HUES6 (cell line): ENCODE results near the gene BRWD1.
"Not testable (repeated sequence)": the region's sequence is repeated elsewhere in the genome, so short reads cannot be mapped to it uniquely, and the experiment has no call there.

Experiments used
- H3K27ac ChIP-seq: 2 replicates; pipeline ENCODE4 v1.7.0; 2013; ENCODE audit warnings: low read depth, mild to moderate bottlenecking, low read length, inconsistent platforms
- H3K27me3 ChIP-seq: 2 replicates; pipeline ENCODE4 v1.6.1; 2013; ENCODE audit warnings: low read length; ENCODE audit not compliant: control insufficient read depth, insufficient read depth
- H3K36me3 ChIP-seq: 2 replicates; pipeline ENCODE4 v1.6.1; 2013; ENCODE audit warnings: low read length; ENCODE audit not compliant: control insufficient read depth, insufficient read depth
- H3K4me1 ChIP-seq: 2 replicates; pipeline ENCODE4 v1.6.1; 2013; ENCODE audit warnings: low read length; ENCODE audit not compliant: control insufficient read depth, insufficient read depth
- H3K4me3 ChIP-seq: 2 replicates; pipeline ENCODE4 v1.5.1; 2013; ENCODE audit warnings: low read depth, low read length
- H3K9ac ChIP-seq: one replicate; pipeline ENCODE4 v1.6.1; 2013; ENCODE audit warnings: mild to moderate bottlenecking, low read length
- H3K9me3 ChIP-seq: 2 replicates; pipeline ENCODE4 v1.6.1; 2013; ENCODE audit warnings: low read depth, low read length; ENCODE audit not compliant: control insufficient read depth, insufficient read depth

BRWD1 gene

GRCh38 chr21:39150877-39151276 lies 162.6 kb downstream of the BRWD1 start:
- Histone ChIP-seq H3K27me3 (no peaks in the 10 kb centered on the region), H3K4me3 (no peak overlapping the region), H3K9ac (no peak overlapping the region), H3K4me1 (no peaks in the 10 kb centered on the region), H3K27ac (no peak overlapping the region), H3K9me3 (peaks cover 9% of the 10 kb centered on the region), H3K36me3 (no peaks in the 10 kb centered on the region)

DNA sequence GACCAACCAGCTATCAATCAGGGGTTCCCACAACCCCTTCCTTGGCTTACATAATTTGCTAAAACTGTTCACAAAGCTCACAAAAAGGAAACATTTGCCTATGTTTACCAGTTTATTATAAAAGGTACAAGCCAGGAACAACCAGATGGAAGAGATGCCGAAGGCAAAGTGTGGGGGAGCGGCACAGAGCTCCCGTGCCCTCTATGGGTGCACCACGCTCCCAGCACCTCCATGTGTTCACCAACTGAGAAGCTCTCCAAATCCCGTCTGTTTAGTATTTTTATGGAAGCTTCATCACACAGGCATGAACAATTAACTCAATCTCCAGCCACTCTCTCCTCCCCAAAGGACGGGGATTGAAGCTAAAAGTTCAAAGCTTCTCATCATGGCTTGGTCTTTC lies 163.1 kb downstream of the BRWD1 start:
- H3K9me3 ChIP-seq, result peaks cover 3% of the 10 kb centered on the region; the same call in 1 of the 2 replicates
- H3K9ac ChIP-seq, result no peak overlapping the region
- no peaks in the 10 kb centered on the region for H3K27me3 ChIP-seq
- no peak overlapping the region for H3K27ac ChIP-seq
- no peak overlapping the region for H3K4me3 ChIP-seq
- H3K36me3 ChIP-seq, result no peaks in the 10 kb centered on the region
- no peaks in the 10 kb centered on the region for H3K4me1 ChIP-seq

- no peak overlapping the region for H3K27ac ChIP-seq
- no peak overlapping the region for H3K4me3 ChIP-seq
- H3K27me3 ChIP-seq, result no peaks in the 10 kb centered on the region
- H3K36me3 ChIP-seq, result no peaks in the 10 kb centered on the region
- H3K9me3 ChIP-seq, result no peaks in the 10 kb centered on the region
- no peak overlapping the region for H3K9ac ChIP-seq
- H3K4me1 ChIP-seq, result no peaks in the 10 kb centered on the region
These were observed 163.6 kb downstream of the BRWD1 start for GRCh38 chr21:39149882-39150281.

GRCh38 chr21:39148975-39149374 lies 164.5 kb downstream of the BRWD1 start:
- Histone ChIP-seq H3K27me3 (no peaks in the 10 kb centered on the region), H3K27ac (no peak overlapping the region), H3K36me3 (no peaks in the 10 kb centered on the region), H3K4me1 (no peaks in the 10 kb centered on the region), H3K4me3 (no peak overlapping the region), H3K9ac (no peak overlapping the region), H3K9me3 (no peaks in the 10 kb centered on the region)

DNA sequence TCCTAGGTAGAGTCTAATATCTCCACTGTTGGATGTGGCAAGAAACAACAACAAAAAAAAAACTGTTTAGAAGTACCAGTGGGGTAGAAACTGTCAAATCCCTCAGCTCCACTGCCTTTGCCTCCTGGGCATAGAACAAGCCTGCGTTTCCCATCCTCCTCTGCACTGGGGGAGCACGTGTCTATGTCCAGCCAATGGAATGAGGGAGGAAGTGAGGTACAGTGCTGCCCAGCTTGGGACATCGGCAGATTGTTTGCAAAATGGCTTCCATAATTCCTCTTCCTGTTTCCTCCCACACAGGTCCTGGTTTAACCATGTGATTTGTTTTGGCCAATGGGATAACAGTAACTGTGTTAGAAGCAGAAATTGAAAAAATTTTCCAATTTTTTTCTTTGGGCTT lies 169.2 kb downstream of the BRWD1 start:
- Histone ChIP-seq H3K9ac (no peak overlapping the region), H3K36me3 (no peaks in the 10 kb centered on the region), H3K9me3 (no peaks in the 10 kb centered on the region), H3K27ac (no peak overlapping the region), H3K4me1 (no peaks in the 10 kb centered on the region), H3K4me3 (no peak overlapping the region), H3K27me3 (no peaks in the 10 kb centered on the region)

GRCh38 chr21:39142972-39143371 lies 170.5 kb downstream of the BRWD1 start:
- Histone ChIP-seq H3K9ac (no peak overlapping the region), H3K4me3 (no peak overlapping the region), H3K27ac (no peak overlapping the region), H3K36me3 (no peaks in the 10 kb centered on the region), H3K27me3 (no peaks in the 10 kb centered on the region), H3K4me1 (peaks cover 5% of the 10 kb centered on the region; the same call in 1 of the 2 replicates), H3K9me3 (no peaks in the 10 kb centered on the region)

DNA sequence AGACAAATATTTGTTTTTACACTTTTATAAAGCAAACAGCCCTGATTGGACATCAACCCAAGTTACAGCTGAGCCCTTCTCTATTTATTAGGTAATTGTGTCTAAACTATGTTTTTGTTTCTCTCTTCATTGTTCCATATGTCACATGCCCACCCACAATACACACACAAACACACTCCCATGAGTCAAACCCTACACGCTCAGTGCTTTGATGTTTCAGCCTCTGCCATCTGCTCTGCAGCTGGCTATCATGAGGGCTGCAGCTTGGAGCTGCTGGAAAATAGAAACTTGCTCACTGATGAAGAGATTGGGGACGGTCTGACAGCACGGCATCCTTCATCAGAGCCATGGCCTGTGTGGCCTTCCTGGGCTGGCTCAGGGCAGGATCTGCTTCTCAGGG lies 171.9 kb downstream of the BRWD1 start:
- H3K4me1 ChIP-seq, result peaks cover 14% of the 10 kb centered on the region
- no peaks in the 10 kb centered on the region for H3K9me3 ChIP-seq
- H3K36me3 ChIP-seq, result no peaks in the 10 kb centered on the region
- no peak overlapping the region for H3K9ac ChIP-seq
- no peak overlapping the region for H3K27ac ChIP-seq
- H3K4me3 ChIP-seq, result no peak overlapping the region
- no peaks in the 10 kb centered on the region for H3K27me3 ChIP-seq

GRCh38 chr21:39137248-39138178 lies 175.9 kb downstream of the BRWD1 start:
- H3K4me3 ChIP-seq, result no peak overlapping the region
- H3K4me1 ChIP-seq, result peaks cover 14% of the 10 kb centered on the region
- no peaks in the 10 kb centered on the region for H3K36me3 ChIP-seq
- H3K27ac ChIP-seq, result peak overlapping the region; percentile 10; the same call in 1 of the 2 replicates
- H3K9ac ChIP-seq, result peak overlapping the region; percentile 16
- no peaks in the 10 kb centered on the region for H3K27me3 ChIP-seq
- no peaks in the 10 kb centered on the region for H3K9me3 ChIP-seq

GRCh38 chr21:39136711-39137110 lies 176.7 kb downstream of the BRWD1 start:
- peaks cover 14% of the 10 kb centered on the region for H3K4me1 ChIP-seq
- no peak overlapping the region for H3K27ac ChIP-seq
- no peak overlapping the region for H3K4me3 ChIP-seq
- no peaks in the 10 kb centered on the region for H3K9me3 ChIP-seq
- H3K36me3 ChIP-seq, result no peaks in the 10 kb centered on the region
- H3K9ac ChIP-seq, result no peak overlapping the region
- H3K27me3 ChIP-seq, result no peaks in the 10 kb centered on the region

DNA sequence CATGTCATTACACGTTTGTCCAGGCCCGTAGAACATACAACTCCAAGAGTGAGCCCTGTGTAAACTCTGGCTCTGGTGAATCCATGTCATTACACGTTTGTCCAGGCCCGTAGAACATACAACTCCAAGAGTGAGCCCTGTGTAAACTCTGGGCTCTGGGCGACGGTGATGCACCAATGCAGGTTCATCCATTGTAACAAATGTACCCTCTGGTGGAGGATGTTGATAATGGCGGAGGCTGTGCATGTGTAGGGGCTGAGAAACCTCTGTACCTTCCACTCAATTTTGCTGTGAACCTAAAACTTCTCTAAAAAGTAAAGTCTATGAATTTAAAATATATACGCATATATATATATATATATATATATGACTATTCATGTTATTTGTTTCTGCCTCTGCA lies 177.3 kb downstream of the BRWD1 start:
- H3K9ac ChIP-seq, H3K9me3 ChIP-seq, H3K4me3 ChIP-seq, H3K36me3 ChIP-seq, H3K27me3 ChIP-seq, H3K27ac ChIP-seq: not testable (repeated sequence)
- H3K4me1 ChIP-seq, result peaks cover 14% of the 10 kb centered on the region

- Histone ChIP-seq H3K4me3 (no peak overlapping the region), H3K27me3 (no peaks in the 10 kb centered on the region), H3K36me3 (no peaks in the 10 kb centered on the region), H3K9me3 (peaks cover 8% of the 10 kb centered on the region), H3K9ac (no peak overlapping the region), H3K27ac (no peak overlapping the region), H3K4me1 (peaks cover 14% of the 10 kb centered on the region)
These were observed 179.1 kb downstream of the BRWD1 start for GRCh38 chr21:39134288-39134810.
